ENCODE measurements around the gene NTRK2. TPM values are rescaled to one million over a fixed set of nuclear protein-coding genes. Genes with fewer than 3 reads are reported as not detected.

The NTRK2 gene
- total and polyA plus RNA-seq, 7 donors: 0.46 to 3.0 (median 2.1) TPM

GRCh38 chr9:84744726-84745125, 75.2 kb downstream of the NTRK2 start:
- no peak overlapping the region for H3K27ac ChIP-seq
- H3K4me3 ChIP-seq: no peak overlapping the region
- no peaks in the 10 kb centered on the region for H3K27me3 ChIP-seq
- intact Hi-C loops (cut with DNase I): no loop called here
- no peaks in the 10 kb centered on the region for H3K9me3 ChIP-seq
- TF ChIP-seq POLR2A (IDR thresholded peaks at IDR 0.05) (no peak), EP300 (IDR thresholded peaks at IDR 0.05) (no peak), POLR2AphosphoS5 (IDR thresholded peaks at IDR 0.05) (no peak)
- TF ChIP-seq, protein P1, sequence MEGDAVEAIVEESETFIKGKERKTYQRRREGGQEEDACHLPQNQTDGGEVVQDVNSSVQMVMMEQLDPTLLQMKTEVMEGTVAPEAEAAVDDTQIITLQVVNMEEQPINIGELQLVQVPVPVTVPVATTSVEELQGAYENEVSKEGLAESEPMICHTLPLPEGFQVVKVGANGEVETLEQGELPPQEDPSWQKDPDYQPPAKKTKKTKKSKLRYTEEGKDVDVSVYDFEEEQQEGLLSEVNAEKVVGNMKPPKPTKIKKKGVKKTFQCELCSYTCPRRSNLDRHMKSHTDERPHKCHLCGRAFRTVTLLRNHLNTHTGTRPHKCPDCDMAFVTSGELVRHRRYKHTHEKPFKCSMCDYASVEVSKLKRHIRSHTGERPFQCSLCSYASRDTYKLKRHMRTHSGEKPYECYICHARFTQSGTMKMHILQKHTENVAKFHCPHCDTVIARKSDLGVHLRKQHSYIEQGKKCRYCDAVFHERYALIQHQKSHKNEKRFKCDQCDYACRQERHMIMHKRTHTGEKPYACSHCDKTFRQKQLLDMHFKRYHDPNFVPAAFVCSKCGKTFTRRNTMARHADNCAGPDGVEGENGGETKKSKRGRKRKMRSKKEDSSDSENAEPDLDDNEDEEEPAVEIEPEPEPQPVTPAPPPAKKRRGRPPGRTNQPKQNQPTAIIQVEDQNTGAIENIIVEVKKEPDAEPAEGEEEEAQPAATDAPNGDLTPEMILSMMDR (IDR thresholded peaks at IDR 0.05): no peak
- H3K4me1 ChIP-seq: no peaks in the 10 kb centered on the region
- H3K36me3 ChIP-seq: no peaks in the 10 kb centered on the region
- DNase-seq: no peak
- 95% methylated on average over 11 of the region's 11 CpGs for WGBS, 2 donors

DNA sequence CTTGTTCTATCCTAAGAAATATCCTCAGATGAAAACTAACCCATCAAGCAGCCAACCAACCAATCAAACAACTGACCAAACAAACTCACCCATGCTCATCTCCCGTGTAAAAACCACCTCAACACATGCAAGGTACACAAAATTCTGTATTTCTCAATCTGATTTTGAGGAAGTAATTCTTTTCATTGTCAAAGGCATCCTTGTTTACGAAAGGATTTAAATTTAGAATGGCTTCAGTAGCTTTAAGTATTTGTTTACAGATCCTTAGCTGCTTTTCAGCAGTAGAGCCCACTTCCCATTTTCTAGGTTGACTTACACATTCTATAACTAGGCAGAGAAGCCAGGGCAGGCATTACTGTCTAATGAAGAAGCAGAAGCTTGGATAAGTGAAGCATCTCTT, 78.6 kb downstream of the NTRK2 start:
- no peak for DNase-seq
- Histone ChIP-seq H3K9me3 (no peaks in the 10 kb centered on the region), H3K27ac (no peak overlapping the region), H3K4me1 (no peaks in the 10 kb centered on the region), H3K36me3 (no peaks in the 10 kb centered on the region), H3K27me3 (no peaks in the 10 kb centered on the region), H3K4me3 (no peak overlapping the region)
- intact Hi-C loops (cut with DNase I): no loop called here
- 60 to 63% methylated on average over 2 of the region's 2 CpGs for WGBS, 2 donors
- no peak for TF ChIP-seq EP300 (IDR thresholded peaks at IDR 0.05)
- TF ChIP-seq, protein P1 (IDR thresholded peaks at IDR 0.05): no peak
- no peak for TF ChIP-seq POLR2AphosphoS5 (IDR thresholded peaks at IDR 0.05)
- no peak for TF ChIP-seq POLR2A (IDR thresholded peaks at IDR 0.05)

DNA sequence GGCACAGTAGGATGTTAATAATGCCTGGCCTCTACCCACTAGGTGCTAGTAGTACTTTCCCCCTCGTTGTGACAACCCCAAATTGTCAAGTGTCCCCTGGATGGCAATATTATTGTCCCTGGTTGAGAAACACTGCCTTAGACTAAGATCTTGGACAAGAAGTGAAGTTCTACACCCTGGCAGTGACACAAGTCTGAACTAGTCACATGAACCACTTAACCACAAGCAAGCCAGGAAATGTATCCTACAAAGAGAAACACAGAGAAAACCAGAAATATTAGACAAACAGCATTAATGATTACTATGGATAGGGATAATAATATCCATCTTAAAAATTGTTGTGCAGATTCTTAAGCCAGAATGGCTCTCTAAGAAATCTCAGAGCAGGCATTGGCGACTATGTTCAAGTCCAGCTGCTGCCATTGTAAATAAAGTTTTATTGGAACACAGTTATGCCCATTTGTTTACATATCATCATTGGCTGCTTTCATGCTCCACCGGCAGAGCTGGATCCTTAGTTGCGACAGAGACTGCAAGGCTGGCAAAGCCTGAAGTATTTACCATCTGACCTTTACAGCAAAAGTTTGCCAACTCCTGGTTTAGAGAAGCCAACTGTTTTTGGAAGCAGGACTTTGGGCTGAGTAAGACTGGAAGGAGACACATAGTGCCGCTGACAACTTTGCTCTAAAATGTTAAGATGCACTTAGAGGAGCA, 80.8 kb downstream of the NTRK2 start:
- DNase-seq: no peak
- Histone ChIP-seq H3K36me3 (no peaks in the 10 kb centered on the region), H3K4me1 (no peaks in the 10 kb centered on the region), H3K4me3 (no peak overlapping the region), H3K27me3 (no peaks in the 10 kb centered on the region), H3K27ac (no peak overlapping the region), H3K9me3 (no peaks in the 10 kb centered on the region)
- intact Hi-C loops (cut with DNase I): no loop called here
- 46 to 69% methylated on average over 5 of the region's 5 CpGs for WGBS, 2 donors
- TF ChIP-seq, protein P1 (IDR thresholded peaks at IDR 0.05): no peak
- TF ChIP-seq EP300 (IDR thresholded peaks at IDR 0.05) (no peak), POLR2AphosphoS5 (IDR thresholded peaks at IDR 0.05) (no peak), POLR2A (IDR thresholded peaks at IDR 0.05) (no peak)

DNA sequence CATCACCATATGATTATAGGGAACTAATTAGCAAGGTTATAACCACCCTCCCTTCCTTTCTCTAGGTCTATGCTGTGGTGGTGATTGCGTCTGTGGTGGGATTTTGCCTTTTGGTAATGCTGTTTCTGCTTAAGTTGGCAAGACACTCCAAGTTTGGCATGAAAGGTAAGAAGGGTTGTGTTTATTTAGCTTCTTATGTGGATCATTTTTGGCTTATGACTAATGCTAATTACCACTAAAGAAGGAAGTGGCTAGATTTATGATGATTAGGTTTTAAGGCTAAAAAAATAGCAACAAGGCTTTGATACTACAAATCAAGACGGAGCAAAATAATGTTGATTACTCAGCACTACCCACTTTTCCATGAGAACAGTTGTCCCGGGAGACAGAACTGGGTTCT, 82.4 kb downstream of the NTRK2 start:
- H3K4me3 ChIP-seq: no peak overlapping the region
- TF ChIP-seq POLR2A (IDR thresholded peaks at IDR 0.05) (no peak), EP300 (IDR thresholded peaks at IDR 0.05) (no peak)
- no peaks in the 10 kb centered on the region for H3K36me3 ChIP-seq
- H3K27ac ChIP-seq: no peak overlapping the region
- WGBS, 2 donors: 80 to 84% methylated on average over 3 of the region's 3 CpGs
- H3K9me3 ChIP-seq: no peaks in the 10 kb centered on the region
- intact Hi-C loops (cut with DNase I): no loop called here
- no peak for DNase-seq
- H3K27me3 ChIP-seq: no peaks in the 10 kb centered on the region
- H3K4me1 ChIP-seq: no peaks in the 10 kb centered on the region

- intact Hi-C loops (cut with DNase I): no loop called here
- Histone ChIP-seq H3K4me1 (no peaks in the 10 kb centered on the region), H3K27me3 (no peaks in the 10 kb centered on the region), H3K27ac (no peak overlapping the region), H3K4me3 (no peak overlapping the region), H3K9me3 (no peaks in the 10 kb centered on the region), H3K36me3 (no peaks in the 10 kb centered on the region)
- 63 to 84% methylated on average over 3 of the region's 3 CpGs for WGBS, 2 donors
- no peak for TF ChIP-seq EP300 (IDR thresholded peaks at IDR 0.05)
- DNase-seq: no peak
Measured at GRCh38 chr9:84754461-84754860, 84.9 kb downstream of the NTRK2 start.

DNA sequence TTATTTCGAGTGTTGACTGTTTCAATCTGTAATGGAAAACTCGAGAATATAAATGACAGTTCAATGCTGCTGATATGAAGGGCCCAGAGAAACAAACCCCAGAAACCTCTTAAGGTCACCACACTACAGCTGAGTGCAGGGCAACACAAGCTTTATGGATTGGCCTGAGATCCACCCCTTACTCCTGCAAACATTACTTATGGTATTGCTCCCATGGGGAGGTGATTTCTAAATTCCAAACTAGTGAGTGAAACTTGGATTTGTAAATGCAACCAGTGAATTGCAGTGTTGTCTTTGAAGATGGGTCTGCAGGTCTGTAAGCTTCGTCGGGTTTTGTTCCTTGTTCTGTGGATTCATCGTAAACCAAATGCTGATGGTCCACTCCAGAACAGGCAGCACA, 85.4 kb downstream of the NTRK2 start:
- Histone ChIP-seq H3K4me3 (no peak overlapping the region), H3K27me3 (no peaks in the 10 kb centered on the region), H3K9me3 (no peaks in the 10 kb centered on the region), H3K4me1 (no peaks in the 10 kb centered on the region), H3K36me3 (no peaks in the 10 kb centered on the region), H3K27ac (no peak overlapping the region)
- 88 to 95% methylated on average over 5 of the region's 5 CpGs for WGBS, 2 donors
- DNase-seq: no peak
- TF ChIP-seq, protein P1 (IDR thresholded peaks at IDR 0.05): no peak
- TF ChIP-seq POLR2AphosphoS5 (IDR thresholded peaks at IDR 0.05) (no peak), EP300 (IDR thresholded peaks at IDR 0.05) (no peak), POLR2A (IDR thresholded peaks at IDR 0.05) (no peak)
- intact Hi-C loops (cut with DNase I): no loop called here
